Measurements from ENCODE around the gene EBF4. TPM values are rescaled to one million over a fixed set of nuclear protein-coding genes. Genes with fewer than 3 reads are reported as not detected.
A peak's percentile ranks its signal among the peaks of the same experiment; 100 is the strongest.

The EBF4 gene
- total and polyA plus RNA-seq, 8 donors, result 7.0 to 69.2 (median 12.6) TPM

- WGBS, 5 donors, result 84 to 91% (median 89%) methylated on average over 8 of the region's 8 CpGs
- Histone ChIP-seq H3K27ac (no peak overlapping the region), H3K4me3 (no peak overlapping the region), H3K4me1 (peaks cover 26 to 58% (median 34%) of the 10 kb centered on the region in 4 donors), H3K9me3 (no peaks in the 10 kb centered on the region), H3K36me3 (no peaks in the 10 kb centered on the region), H3K27me3 (peaks cover 0 to 36% (median 0%) of the 10 kb centered on the region in 3 donors)
- intact Hi-C loops (cut with DNase I; ENCODE audit: low total_unique reads), result no loop called here
- DNase-seq, result no peak
- TF ChIP-seq EP300 (IDR thresholded peaks at IDR 0.05), result no peak
- no peak for TF ChIP-seq POLR2A (IDR thresholded peaks at IDR 0.05)
- no peak for TF ChIP-seq CTCF (IDR thresholded peaks at IDR 0.05)
- no peak for TF ChIP-seq POLR2AphosphoS5 (IDR thresholded peaks at IDR 0.05)
These were observed 55.2 kb downstream of the EBF4 start for GRCh38 chr20:2747676-2748235.

DNA sequence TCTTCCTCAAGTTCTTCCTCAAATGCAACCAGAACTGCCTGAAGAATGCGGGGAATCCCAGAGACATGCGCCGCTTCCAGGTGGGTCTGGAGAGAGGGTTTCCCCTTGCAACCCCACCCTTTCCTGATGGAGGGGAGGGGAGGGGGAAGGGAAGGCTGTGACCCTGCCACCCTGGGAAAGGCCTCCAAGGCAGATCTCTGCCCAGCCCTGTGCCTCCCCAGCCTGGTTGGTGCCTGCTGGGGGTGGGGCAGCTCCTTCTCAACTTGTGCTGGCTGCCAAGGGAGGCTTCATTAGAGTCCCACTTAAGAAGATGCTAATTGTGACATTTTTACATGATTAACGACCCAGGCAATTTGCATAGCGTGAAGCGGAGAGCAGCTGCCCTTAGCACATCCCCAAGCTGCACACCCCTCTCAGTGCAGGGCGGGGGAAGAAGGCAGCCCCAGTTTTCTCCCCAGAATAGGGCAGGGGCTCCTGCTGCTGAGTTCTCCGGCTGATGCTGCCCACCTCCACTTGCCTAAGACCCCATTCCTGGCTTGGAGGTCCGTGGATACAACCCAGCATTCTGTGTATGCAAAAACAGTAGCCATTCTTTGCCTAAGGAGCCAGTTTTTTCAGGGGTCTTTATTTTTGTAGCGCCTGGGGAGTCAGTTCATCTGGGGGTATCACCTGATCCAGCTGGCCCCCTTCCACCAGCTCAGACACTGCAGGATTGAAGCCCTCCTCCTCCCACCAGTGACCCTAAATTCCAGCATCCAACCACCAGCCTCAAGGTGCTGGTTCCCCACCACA, 56.2 kb downstream of the EBF4 start:
- Histone ChIP-seq H3K4me1 (peaks cover 30 to 56% (median 39%) of the 10 kb centered on the region in 4 donors), H3K27me3 (peaks cover 0 to 46% (median 4%) of the 10 kb centered on the region in 3 donors), H3K9me3 (no peaks in the 10 kb centered on the region), H3K27ac (no peak overlapping the region), H3K36me3 (no peaks in the 10 kb centered on the region), H3K4me3 (no peak overlapping the region)
- no peak for TF ChIP-seq CTCF (IDR thresholded peaks at IDR 0.05)
- no peak for TF ChIP-seq POLR2AphosphoS5 (IDR thresholded peaks at IDR 0.05)
- no peak for TF ChIP-seq POLR2A (IDR thresholded peaks at IDR 0.05)
- TF ChIP-seq EP300 (IDR thresholded peaks at IDR 0.05), result no peak
- no peak for DNase-seq
- 68 to 79% (median 76%) methylated on average over 9 to 10 of the region's 10 CpGs for WGBS, 5 donors
- intact Hi-C loops (cut with DNase I; ENCODE audit: low total_unique reads), result no loop called here

DNA sequence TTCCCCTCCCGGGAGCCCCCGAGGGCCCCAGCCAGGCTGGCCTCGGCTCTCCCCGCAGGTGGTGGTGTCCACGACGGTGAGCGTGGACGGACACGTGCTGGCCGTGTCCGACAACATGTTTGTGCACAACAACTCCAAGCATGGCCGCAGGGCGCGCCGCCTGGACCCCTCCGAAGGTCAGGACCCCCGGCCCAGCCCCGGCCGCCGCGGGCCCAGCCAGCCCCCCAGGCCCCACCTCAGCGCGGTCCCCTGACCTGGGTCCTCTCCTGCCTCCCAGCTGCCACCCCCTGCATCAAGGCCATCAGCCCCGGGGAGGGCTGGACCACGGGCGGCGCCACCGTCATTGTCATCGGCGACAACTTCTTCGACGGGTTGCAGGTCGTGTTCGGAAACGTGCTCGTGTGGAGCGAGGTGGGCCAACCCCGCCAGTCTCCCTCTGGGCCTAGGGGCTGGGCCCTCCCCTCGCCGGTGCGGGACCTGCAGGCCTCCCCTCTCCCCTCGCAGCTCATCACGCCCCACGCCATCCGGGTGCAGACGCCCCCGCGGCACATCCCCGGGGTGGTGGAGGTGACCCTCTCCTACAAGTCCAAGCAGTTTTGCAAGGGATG, 56.9 kb downstream of the EBF4 start:
- Histone ChIP-seq H3K4me1 (peaks cover 30 to 56% (median 39%) of the 10 kb centered on the region in 4 donors), H3K4me3 (no peak overlapping the region), H3K36me3 (no peaks in the 10 kb centered on the region), H3K27me3 (peaks cover 0 to 53% (median 8%) of the 10 kb centered on the region in 3 donors), H3K27ac (no peak overlapping the region), H3K9me3 (no peaks in the 10 kb centered on the region)
- WGBS, 5 donors, result 35 to 52% (median 41%) methylated on average over 22 to 49 of the region's 49 CpGs
- DNase-seq, result no peak
- intact Hi-C loops (cut with DNase I; ENCODE audit: low total_unique reads), result no loop called here
- no peak for TF ChIP-seq CTCF (IDR thresholded peaks at IDR 0.05)

- no peaks in the 10 kb centered on the region for H3K36me3 ChIP-seq
- H3K4me1 ChIP-seq, result peaks cover 30 to 56% (median 39%) of the 10 kb centered on the region in 4 donors
- WGBS, 5 donors, result 15 to 33% (median 20%) methylated on average over 30 of the region's 30 CpGs
- H3K27me3 ChIP-seq, result peaks cover 0 to 59% (median 11%) of the 10 kb centered on the region in 3 donors
- peak overlapping the region in 1 of 5 donors; percentile 85 for H3K27ac ChIP-seq
- intact Hi-C loops (cut with DNase I; ENCODE audit: low total_unique reads), result loop anchor here (5.0 kb wide), 1 partner anchor 102 kb away; no protein-coding TSS in a partner anchor
- no peak for DNase-seq
- no peak for TF ChIP-seq CTCF (IDR thresholded peaks at IDR 0.05)
- TF ChIP-seq EP300 (IDR thresholded peaks at IDR 0.05), result no peak
- TF ChIP-seq POLR2A (IDR thresholded peaks at IDR 0.05), result no peak
- no peak for TF ChIP-seq POLR2AphosphoS5 (IDR thresholded peaks at IDR 0.05)
- H3K4me3 ChIP-seq, result peak overlapping the region; percentile 47 to 65 (median 53)
- H3K9me3 ChIP-seq, result no peaks in the 10 kb centered on the region
These were observed 57.4 kb downstream of the EBF4 start for GRCh38 chr20:2749951-2750490.
